Stomach (tissue), 9 donors: Measurements from ENCODE around the gene HEXB. TPM values are rescaled to one million over a fixed set of nuclear protein-coding genes. Genes with fewer than 3 reads are reported as not detected.

Experiments
- DNase-seq, 2 donors: peaks; one replicate each; pipeline versions ENCODE4 v3.0.0 to v3.0.0-alpha.2; 2013 to 2019
- H3K27ac ChIP-seq, 5 donors: fragments of 200-600 bp in 4 of 5; sonication (generic) in 4 of 5; one replicate each; pipeline ENCODE4 v1.5.1; 2013 to 2019; ENCODE audit warnings: mild to moderate bottlenecking in 1 of 5, moderate library complexity in 1 of 5
- H3K27me3 ChIP-seq, 3 donors: fragments of 200-600 bp; sonication (generic); one replicate each; pipeline ENCODE4 v1.5.1; 2017 to 2019; ENCODE audit warnings: mixed run types in 1 of 3
- H3K36me3 ChIP-seq, 4 donors: fragments of 200-600 bp; sonication (generic); 1 replicate in 3 of 4; 2 replicates in 1 of 4; pipeline ENCODE4 v1.5.1; 2016 to 2019
- H3K4me1 ChIP-seq, 4 donors: fragments of 200-600 bp; sonication (generic); one replicate each; pipeline ENCODE4 v1.5.1; 2016 to 2019
- H3K4me3 ChIP-seq, 4 donors: fragments of 200-600 bp; sonication (generic) in 3 of 4; one replicate each; pipeline ENCODE4 v1.5.1; 2016 to 2019; ENCODE audit warnings: mild to moderate bottlenecking in 1 of 4
- H3K9me3 ChIP-seq, 4 donors: fragments of 200-600 bp; sonication (generic); one replicate each; pipeline ENCODE4 v1.5.1; 2016 to 2019
- EP300 ChIP-seq: sonication (generic); formaldehyde crosslinking; IDR thresholded peaks from one replicate; pipeline ENCODE4 v1.6.1; 2017; ENCODE audit warnings: antibody characterized with exemption
- POLR2A ChIP-seq, 4 donors: fragments of 450-650 bp; IDR thresholded peaks; one replicate each; pipeline ENCODE4 v1.6.1; 2016; ENCODE audit warnings: antibody characterized with exemption in 4 of 4, control low read depth in 2 of 4, mild to moderate bottlenecking in 1 of 4, moderate library complexity in 1 of 4
- POLR2AphosphoS5 ChIP-seq, 3 donors: sonication (generic); formaldehyde crosslinking; IDR thresholded peaks; one replicate each; pipeline ENCODE4 v1.6.1; 2016; ENCODE audit warnings: antibody characterized with exemption in 3 of 3
- WGBS, 5 donors: extraction: QIAGEN DNeasy Blood & Tissue Kit in 3 of 5; methylation state at CpG; one replicate each; pipeline versions ENCODE4 v1.1.5 to v1.1.7; 2013 to 2018; 5-methylcytosine and 5-hydroxymethylcytosine counted together
- intact Hi-C: fragments of 100-400 bp; cut with DNase I; formaldehyde crosslinking; loops from one replicate; pipeline ENCODE4 v1.15.1; 2023; ENCODE audit warnings: low total_unique reads
- polyA plus RNA-seq, 3 donors: library from polyadenylated mRNA; stranded (reverse); fragments of 200-250 nt; gene quantifications; one replicate each; pipeline ENCODE4 v1.2.3, GENCODE V29; 2013
- total RNA-seq, 5 donors: library from RNA; depleted of rRNA; stranded (reverse); fragments of >200 nt; gene quantifications; one replicate each; pipeline versions ENCODE4 v1.1.0 to v1.2.3, GENCODE V29; 2014 to 2016
- TF ChIP-seq, protein P1 (sequence below), 7 experiments: fragments of 450-650 bp in 4 of 7; fragments of 200-600 bp in 3 of 7; sonication (generic) in 3 of 7; IDR thresholded peaks; one replicate each; pipeline ENCODE4 v1.5.1; 2016 to 2019; ENCODE audit warnings: antibody characterized with exemption in 7 of 7, control low read depth in 2 of 7, mild to moderate bottlenecking in 1 of 7
- donor health status: healthy with polysubstance abuse.
- donor health status: Bipolar disorder and iron deficiency.
- donor health status: healthy.

HEXB gene
- total and polyA plus RNA-seq, 8 donors = 25.7 to 664 (median 78.1) TPM

DNA sequence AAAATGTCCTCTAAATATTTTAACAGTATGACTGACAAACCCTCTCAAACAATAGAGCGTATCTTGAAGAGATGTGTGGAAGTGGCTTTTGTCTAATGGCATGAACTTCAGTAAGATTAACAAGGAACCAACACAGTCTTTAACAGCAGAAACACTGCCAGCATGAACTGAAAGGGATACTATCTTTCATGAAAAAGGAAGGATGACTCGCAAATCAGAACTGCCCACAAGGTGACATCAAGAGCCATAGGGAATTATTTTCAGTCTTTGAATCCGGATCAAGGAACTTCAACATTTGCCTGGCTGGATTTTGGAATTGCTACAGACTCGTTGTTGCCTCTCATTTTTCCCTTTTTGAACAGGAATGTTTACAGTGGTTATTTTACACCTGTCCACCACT lies 5.1 kb upstream of the HEXB start:
- no peaks in the 10 kb centered on the region for H3K27me3 ChIP-seq
- no peaks in the 10 kb centered on the region for H3K9me3 ChIP-seq
- no peak overlapping the region for H3K4me3 ChIP-seq
- peaks cover 0 to 2% (median 0%) of the 10 kb centered on the region in 4 donors for H3K4me1 ChIP-seq
- no peak for TF ChIP-seq POLR2AphosphoS5 (IDR thresholded peaks at IDR 0.05)
- 72 to 82% (median 79%) methylated on average over 4 of the region's 4 CpGs for WGBS, 5 donors
- DNase-seq = no peak
- H3K36me3 ChIP-seq = no peaks in the 10 kb centered on the region
- intact Hi-C loops = no loop called here
- no peak overlapping the region for H3K27ac ChIP-seq

DNA sequence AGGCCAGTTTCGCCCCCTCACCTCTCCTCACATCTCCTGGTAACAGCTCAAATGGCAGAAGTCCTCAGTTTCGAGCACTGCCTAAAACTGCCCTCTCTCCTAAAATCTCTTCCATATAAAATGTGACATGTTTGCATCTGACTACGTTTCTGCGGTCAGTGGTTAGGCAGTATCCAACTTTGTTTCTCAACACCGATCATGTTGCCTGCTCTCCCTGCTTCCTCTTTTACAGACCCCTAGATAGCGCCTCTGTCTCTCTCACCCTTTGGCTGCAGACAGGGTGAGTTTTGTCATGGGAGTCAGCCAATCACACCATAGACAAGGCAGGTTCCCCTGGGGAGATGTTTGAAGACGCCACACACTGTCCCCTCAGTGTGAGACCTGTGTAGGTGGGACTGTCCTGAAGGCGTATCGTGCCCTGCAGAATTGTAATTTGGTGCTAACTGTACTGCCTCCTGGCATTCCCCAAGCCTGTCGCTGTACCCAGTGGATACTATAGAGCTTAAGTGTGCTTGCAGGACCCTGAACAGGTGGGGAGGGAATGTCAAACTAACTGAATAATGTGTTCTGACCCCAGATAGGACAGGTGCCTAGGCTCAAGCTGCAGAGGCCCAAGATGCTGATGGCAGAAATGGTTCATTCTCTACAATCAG lies 1.1 kb downstream of the HEXB start:
- peak overlapping the region; percentile 84 to 95 (median 91) for H3K27ac ChIP-seq

DNA sequence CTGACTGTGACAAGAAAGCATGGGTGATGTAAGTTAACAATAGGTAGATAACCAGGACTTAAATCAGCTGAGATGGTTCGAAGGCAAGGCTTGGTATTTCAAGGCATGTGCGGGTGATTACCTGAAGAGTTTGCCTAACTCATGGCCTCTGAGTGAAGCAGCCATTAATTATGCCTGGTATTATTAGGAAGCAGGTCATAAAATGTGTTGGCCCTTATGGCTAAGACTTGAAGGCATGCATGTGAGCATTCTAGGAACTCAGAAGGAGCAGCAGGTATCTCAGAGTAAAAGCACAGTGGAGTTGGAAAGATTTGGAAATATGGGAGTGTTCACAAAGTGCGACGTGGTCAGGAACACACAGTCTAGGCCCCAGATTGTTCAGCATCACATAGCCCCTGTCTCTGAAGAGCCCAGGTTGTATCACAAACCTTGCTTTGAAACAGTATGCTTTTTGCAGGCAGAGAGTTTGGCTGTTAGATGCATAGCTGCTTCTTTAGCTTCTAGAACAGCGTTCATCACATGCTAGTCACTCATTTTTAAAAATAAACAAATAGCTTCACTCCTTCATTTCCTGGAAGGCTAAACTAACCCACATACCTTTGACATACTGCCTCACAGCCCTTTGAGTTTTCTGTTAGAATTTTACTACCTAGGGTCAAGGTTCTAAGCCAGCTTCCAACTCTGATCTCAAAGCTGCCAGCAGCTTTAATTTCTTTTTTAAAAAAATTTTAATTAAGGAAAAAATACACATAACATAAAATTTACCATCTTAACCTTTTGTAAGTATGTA lies 2.1 kb downstream of the HEXB start:
- Histone ChIP-seq H3K4me1 (peaks cover 18 to 24% (median 23%) of the 10 kb centered on the region in 4 donors), H3K36me3 (peaks cover 8 to 35% (median 29%) of the 10 kb centered on the region in 4 donors), H3K9me3 (no peaks in the 10 kb centered on the region), H3K27ac (no peak overlapping the region), H3K27me3 (no peaks in the 10 kb centered on the region), H3K4me3 (peak overlapping the region in 1 of 4 donors; percentile 80)
- intact Hi-C loops = no loop called here
- 74 to 80% (median 75%) methylated on average over 5 of the region's 5 CpGs for WGBS, 5 donors
- DNase-seq = no peak
- no peak for TF ChIP-seq POLR2AphosphoS5 (IDR thresholded peaks at IDR 0.05)
- no peak for TF ChIP-seq POLR2A (IDR thresholded peaks at IDR 0.05)
- no peak for TF ChIP-seq EP300
- TF ChIP-seq, protein P1, sequence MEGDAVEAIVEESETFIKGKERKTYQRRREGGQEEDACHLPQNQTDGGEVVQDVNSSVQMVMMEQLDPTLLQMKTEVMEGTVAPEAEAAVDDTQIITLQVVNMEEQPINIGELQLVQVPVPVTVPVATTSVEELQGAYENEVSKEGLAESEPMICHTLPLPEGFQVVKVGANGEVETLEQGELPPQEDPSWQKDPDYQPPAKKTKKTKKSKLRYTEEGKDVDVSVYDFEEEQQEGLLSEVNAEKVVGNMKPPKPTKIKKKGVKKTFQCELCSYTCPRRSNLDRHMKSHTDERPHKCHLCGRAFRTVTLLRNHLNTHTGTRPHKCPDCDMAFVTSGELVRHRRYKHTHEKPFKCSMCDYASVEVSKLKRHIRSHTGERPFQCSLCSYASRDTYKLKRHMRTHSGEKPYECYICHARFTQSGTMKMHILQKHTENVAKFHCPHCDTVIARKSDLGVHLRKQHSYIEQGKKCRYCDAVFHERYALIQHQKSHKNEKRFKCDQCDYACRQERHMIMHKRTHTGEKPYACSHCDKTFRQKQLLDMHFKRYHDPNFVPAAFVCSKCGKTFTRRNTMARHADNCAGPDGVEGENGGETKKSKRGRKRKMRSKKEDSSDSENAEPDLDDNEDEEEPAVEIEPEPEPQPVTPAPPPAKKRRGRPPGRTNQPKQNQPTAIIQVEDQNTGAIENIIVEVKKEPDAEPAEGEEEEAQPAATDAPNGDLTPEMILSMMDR (IDR thresholded peaks at IDR 0.05) = no peak

More for the DNA sequence above, 1.1 kb downstream of the HEXB start:
- peak overlapping the region; percentile 73 to 90 (median 84) for H3K4me3 ChIP-seq
- H3K27me3 ChIP-seq = no peaks in the 10 kb centered on the region
- 16 to 44% (median 35%) methylated on average over 6 to 10 of the region's 10 CpGs for WGBS, 5 donors
- H3K9me3 ChIP-seq = no peaks in the 10 kb centered on the region
- DNase-seq = peak in 1 of 2 donors; percentile 40
- TF ChIP-seq POLR2A (IDR thresholded peaks at IDR 0.05) = no peak
- TF ChIP-seq EP300 = no peak
- TF ChIP-seq, protein P1 (IDR thresholded peaks at IDR 0.05) = no peak
- TF ChIP-seq POLR2AphosphoS5 (IDR thresholded peaks at IDR 0.05) = no peak
- peaks cover 18 to 24% (median 23%) of the 10 kb centered on the region in 4 donors for H3K4me1 ChIP-seq
- H3K36me3 ChIP-seq = peaks cover 8 to 24% (median 20%) of the 10 kb centered on the region in 4 donors
- intact Hi-C loops = no loop called here

DNA sequence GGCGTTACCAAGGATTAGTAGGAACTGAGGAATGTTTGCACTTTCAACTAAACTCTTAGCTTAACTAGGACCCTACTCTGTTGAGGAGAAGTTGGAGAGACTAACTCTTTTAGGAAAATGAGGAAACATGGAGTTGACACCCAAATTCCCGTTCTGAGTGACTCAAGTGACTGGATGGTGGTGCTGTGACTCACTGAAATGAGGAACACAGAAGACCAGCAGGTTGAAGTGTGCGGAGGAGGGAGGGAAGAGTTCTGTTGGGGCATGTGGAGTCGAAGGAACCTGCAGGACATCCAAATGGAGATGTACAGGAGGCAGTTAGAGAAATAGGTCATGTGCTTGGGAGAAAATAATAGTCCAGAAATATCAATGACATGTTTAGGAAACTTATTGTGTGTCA lies 8.2 kb downstream of the HEXB start:
- no peak overlapping the region for H3K27ac ChIP-seq
- no peaks in the 10 kb centered on the region for H3K9me3 ChIP-seq
- TF ChIP-seq POLR2AphosphoS5 (IDR thresholded peaks at IDR 0.05) (no peak), EP300 (no peak), POLR2A (IDR thresholded peaks at IDR 0.05) (no peak)
- TF ChIP-seq, protein P1 (IDR thresholded peaks at IDR 0.05) = no peak
- DNase-seq = no peak
- WGBS, 5 donors = 93 to 97% (median 95%) methylated on average over 4 of the region's 4 CpGs
- no peaks in the 10 kb centered on the region for H3K4me1 ChIP-seq
- no peaks in the 10 kb centered on the region for H3K27me3 ChIP-seq
- intact Hi-C loops = no loop called here
- H3K36me3 ChIP-seq = peaks cover 38 to 93% (median 90%) of the 10 kb centered on the region in 4 donors
- no peak overlapping the region for H3K4me3 ChIP-seq
